GM21717 (cell line): ENCODE results near the gene SKI.
"Not testable (repeated sequence)": the region's sequence is repeated elsewhere in the genome, so short reads cannot be mapped to it uniquely, and the experiment has no call there.

ENCODE experiments used
- ATAC-seq: cut with Tn5 transposase; IDR thresholded peaks from one replicate; pipeline ENCODE4 v1.9.1; 2021; ENCODE audit warnings: mild to moderate bottlenecking, moderate library complexity; ENCODE audit not compliant: unreplicated experiment

Gene SKI

DNA sequence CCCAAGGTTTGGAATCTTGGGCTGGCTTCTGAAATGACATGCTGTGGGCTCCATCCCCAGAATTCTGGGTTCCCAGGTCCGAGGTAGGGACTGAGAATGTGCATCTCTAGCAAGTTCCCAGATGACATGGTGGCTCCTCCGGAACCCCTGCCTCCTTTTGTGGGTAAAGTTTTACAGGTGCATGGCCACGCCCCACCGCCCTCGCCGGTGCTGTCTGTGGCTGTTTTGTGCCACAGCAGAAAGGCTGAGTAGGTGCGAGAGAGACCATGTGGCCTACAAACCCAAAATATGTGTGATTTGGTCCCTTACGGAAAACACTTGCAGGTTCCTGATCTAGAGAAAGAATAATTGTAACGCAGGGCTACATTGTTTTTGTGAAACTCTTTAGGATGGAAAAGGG, 30.9 kb downstream of the SKI start:
- ATAC-seq: no peak

DNA sequence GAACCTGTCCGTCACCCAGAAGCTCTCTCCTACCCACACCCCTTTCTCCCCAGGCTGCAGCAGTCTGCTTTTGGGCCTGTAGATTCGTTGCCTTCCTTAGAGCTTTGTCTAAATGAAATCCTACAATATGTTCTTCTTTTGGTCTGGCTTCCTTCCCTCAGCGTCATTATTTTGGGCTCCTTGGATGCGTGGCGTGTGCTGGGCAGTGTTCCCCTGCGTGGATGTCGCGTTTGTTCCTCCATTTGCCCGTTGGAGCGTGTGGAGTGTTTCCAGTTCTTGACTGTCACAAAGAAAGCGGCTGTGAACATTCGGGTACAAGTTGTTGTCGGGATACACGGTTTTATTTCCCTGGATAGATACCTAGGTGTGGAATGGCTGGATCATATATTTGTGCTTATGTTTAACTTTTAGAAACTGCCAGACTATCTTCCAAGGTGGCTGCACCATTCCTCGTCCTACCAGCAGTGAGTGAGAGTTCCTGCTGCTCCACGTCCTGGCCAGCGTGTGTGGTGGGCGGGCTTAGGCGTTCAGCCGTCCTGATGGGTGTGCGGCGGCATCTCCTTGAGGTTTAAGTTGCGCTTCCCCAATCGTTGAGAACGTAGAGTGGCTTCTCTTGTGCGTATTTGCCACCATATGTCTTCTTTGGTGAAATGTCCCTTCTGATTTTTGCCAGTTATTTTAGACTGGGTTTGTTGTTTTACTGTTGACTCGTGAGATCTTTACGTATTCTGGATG, 31.7 kb downstream of the SKI start:
- no peak for ATAC-seq

DNA sequence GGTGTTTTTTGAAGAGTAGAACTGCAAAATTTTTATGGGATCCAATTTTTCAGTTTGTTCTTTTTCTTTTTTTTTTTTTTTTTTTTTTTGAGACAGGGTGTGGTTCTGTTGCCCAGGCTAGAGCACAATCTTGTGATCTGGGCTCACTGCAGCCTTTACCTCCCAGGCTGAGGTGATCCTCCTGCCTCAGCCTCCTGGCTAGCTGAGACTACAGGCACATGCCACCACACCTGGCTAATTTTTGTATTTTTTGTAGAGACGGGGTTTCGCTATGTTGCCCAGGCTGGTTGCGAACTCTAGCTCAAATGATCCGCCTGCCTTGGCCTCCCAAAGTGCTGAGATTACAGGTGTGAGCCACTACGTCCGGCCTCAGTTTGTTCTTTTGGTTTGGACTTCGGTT, 32.4 kb downstream of the SKI start:
- ATAC-seq: not testable (repeated sequence)

DNA sequence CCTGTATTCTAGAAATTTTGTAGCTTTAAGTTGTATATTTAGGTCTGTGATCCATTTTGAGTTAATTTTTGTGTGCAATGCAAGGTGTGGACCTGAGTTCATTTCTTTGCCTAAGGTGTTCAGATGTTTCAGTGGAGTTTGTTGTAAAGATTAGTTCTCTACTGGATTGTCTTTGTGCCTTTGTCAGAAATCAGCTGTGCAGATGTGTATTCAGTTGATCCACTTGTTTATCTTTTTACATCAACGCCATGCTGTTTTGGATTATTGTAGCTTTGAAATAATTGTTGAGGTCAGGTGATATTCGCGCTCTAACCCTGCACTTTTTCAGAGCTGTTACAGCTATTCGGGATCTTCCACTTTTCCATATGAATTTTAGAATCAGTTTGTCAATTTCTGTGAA, 32.8 kb downstream of the SKI start:
- ATAC-seq: no peak

DNA sequence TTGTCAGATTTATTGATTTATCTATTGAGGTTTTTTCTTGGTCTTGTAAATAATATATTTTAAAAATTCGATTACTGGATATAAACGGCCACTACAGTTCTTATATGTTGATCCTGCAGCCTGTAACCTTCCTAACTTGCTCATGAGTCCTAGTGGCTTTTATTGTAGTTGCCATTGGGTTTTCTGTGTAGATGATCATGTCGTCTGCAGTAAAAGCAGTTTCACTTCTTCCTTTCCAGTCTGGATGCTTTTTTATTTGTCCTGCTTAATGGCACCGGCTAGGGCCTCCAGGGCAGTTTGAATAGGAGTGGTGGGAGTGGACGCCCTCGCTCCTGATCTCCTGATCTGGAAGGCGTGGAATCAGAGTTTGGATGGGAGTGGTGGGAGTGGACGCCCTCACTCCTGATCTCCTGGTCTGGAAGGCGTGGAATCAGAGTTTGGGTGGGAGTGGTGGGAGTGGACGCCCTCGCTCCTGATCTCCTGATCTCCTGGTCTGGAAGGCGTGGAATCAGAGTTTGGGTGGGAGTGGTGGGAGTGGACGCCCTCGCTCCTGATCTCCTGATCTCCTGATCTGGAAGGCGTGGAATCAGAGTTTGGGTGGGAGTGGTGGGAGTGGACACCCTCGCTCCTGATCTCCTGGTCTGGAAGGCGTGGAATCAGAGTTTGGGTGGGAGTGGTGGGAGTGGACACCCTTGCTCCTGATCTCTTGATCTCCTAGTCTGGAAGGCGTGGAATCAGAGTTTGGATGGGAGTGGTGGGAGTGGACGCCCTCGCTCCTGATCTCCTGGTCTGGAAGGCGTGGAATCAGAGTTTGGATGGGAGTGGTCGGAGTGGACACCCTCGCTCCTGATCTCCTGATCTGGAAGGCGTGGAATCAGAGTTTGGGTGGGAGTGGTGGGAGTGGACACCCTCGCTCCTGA, 33.6 kb downstream of the SKI start:
- ATAC-seq: not testable (repeated sequence)

DNA sequence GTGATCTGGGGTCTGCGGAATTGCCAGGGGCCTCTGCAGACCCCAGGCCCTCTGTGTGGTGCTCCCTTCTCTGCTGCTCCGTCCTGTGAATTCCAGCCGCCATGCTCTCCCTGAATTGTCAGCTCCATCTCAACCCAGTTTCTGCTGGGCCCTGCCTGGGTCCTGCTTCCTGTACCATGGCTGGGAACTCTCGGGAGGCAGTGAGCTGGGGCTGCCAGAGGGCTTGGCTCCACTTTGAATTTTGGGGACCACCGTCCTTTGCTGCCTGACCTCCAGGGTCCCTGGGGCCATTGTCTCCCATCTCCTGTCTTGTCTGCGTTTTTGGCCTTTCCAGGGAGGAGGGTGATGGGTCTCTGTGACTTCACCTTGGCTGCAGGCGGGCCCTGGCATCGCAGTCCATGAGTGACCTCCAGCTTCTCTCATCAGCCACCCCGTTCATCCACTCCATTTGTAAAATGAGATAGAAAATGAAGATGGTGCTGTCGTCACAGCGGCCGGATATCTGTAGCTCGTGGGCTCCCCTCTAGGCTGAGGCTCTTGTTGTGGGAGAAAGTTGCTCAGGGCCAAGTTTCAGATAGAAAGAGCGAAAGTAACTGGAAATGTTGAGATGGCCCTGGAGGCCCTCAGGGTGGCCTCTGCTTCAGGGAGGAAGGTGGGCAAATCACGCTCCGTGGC, 38.3 kb downstream of the SKI start:
- no peak for ATAC-seq

DNA sequence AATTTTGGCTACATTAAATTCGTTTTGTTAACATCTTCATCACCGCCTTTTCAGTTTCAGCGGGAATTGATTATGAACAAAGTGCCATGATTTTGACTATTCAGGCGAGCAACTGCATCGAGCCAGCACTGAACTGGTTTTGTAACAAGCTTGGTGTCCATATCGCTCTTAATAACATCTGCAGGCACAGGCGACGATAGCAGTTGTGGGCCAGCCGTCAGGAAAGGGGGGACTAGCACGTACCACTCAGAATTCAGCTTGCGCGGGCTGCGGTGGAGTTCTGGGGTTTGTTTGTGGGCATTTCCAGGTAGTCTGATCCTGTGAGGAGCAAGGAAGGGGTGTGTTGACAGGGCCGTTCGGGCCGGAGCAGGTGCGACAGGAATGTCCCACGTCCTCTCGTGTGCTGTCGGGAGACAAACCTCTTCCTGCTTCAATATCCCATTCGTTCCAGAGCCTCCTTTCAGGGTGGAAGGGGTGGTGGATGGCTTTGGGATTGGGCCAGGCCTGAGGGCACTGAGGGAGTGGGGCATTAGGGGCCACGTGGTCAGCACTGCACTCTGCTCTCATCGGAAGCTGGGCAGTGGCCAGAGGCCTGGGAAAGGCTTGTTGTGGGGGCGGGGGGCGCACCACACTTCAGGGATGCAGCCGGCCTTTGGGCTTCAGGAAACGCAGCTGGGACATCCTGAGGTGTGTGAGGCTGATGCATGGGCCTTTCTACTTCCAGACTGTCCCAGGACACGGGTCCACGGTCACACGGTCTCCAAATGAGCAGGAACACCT, 39.1 kb downstream of the SKI start:
- no peak for ATAC-seq

DNA sequence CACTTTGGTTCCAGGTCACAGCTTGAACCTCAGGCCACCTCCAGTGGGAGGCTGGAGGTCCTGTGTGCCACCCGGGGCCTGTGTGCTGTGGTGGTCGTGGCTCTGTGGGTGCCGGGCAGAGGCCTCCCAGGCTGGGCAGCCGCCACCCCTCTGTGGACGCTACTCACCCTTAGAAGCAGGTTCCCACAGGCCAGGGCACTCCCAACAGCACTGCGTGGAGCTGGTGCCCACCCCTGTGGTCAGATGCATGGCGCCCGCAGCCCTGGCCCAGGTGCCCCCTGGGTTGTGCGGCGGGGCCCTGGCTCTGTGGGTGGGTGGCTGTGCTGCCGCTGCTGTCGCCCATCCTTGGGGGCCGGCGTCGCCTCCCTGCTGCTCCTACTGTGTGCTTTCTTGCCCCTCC, 39.7 kb downstream of the SKI start:
- ATAC-seq: no peak

DNA sequence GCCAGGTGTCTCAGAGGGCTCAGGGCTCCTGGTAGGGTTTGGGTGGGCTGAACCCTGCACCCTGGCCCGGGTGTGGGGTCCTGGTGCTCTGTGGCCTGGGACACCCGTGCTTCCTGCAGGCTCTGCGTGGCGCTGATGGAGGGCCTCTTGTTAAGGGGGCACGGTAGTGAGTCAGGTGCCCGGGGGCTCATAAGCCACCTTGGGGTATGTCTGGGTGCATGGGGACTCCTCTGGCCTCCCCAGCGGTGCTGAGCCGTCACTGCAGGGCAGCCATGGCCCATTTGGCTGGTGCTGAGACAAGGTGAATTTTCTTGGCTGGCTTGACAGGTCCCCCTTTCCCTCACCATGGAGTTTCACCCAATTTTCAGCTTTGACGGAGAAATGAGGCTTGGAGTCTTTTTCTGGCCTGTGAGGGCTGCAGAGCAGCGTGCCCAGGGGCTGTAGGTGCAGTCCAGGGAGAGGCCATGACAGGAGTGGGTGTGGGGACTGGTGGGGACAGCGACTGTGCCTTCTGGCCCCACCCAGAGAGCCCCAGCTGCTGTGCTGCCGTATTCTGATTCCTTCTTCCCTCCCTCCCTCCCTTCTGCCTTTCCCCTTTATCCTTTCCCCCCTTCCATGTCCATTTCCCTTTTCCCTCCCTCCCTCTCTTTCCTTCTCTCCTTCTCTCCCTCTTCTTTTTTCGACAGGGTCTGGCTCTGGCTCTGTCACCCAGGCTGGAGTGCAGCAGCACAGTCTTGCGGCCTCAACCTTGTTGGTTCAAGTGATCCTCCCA, 40.4 kb downstream of the SKI start:
- ATAC-seq: no peak

DNA sequence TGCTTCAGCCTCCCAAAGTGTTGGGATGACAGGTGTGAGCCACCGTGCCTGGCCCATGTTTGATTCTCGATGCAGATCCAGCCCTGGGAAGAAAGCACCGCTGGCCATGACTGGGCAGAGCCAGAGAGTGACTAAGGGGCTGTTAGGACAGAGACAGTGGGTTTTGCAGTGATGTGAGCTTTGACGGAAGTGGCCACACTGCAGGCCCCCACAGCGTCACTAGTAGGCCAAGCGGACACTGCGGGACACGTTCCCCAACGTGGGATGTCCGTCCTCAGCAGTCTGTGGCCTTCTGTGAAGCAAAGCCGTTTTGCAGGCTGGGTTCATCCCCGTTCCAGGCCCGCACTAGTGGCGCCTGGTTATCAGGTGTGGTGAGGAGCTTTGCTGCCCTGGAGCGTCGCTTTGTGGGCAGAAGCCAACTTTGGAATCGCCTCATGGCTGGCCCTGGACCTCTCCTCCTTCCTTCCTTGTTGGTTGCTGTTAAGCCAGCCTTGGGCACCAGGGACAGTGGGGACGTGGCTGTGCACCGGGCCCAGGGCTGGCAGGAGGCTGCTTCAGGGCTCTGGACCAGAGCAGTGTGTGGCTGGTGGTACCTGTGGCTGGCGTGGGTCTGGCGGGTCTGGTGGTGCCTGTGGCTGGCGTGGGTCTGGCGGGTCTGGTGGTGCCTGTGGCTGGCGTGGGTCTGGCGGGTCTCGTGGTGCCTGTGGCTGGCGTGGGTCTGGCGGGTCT, 41.2 kb downstream of the SKI start:
- ATAC-seq: no peak

DNA sequence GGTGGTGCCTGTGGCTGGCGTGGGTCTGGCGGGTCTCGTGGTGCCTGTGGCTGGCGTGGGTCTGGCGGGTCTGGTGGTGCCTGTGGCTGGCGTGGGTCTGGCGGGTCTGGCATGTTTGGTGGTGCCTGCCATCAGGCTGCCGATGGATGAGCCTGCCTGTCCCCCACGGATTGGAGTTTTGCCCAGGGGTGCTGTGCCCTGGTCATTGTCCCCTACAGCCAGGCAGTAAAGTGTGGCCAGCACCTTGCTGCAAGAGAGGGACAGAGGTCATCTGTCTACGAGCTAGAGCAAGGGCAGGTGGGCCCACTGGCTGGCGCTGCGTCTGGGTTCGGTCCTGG, 41.8 kb downstream of the SKI start:
- no peak for ATAC-seq

DNA sequence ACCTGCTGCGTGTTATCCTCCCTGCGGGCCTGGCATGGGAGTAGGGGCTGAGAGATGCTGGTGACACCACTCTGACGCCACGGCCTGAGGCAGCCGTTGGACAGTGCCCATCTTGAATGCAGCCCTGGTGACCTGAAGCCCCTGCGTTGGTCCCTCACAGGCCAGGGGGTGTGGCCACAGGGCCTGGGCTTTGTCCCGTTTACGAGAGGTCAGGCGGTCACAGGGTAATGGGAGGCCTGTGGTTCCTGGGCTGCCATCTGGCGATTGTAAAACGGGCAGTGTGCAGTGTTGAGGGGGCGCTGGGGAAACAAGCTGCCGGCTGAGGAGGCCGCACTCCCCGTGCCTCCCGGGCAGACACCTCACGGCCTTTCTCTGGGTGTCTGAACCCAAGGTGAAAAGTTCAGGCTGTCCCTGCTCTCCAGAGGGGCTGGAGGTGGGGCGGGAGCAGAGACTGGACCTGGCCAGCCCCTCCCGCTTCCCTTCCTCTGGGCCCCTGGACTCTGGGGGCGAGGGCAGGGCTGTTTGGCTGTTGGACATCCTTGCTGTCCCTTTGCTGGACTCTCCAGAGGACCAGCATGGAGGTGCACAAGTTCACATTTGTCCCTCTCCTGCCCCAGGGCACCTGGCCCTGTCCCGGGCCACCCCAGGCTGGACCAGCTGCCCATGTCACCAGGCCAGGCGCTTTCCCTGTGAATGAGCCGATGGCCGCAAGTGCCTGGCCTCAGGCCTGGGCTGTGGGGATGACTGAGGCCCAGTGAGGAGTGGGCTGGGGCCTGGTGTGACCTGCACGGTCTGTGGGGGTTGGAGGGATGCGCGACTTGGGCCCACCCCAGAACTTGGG, 42.4 kb downstream of the SKI start:
- no peak for ATAC-seq

DNA sequence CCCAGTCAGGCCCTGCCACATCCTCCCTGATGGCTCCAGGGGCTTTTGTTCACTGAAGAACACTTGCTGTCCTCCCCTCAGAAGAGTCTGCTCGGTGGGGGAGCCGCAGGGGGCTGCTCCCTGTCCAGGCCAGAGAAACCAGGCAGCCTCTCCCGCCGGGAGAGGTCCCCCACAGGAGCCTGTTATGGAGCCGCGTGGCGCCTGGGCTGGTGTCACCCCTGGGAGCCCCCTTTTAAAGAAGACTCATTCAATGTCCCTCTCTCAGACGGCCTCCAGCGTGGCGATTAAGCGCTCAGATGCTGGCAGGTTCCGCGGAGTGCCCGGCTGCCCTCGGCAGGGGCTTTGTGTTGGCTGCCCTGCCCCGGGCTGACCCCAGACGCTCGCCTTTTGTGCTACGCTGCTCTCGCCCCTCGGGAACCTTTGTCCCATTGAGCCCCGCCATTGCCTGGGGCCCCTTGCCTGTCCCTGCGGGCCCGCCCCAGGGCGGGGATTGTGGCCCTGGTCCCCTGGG, 43.1 kb downstream of the SKI start:
- ATAC-seq: no peak

DNA sequence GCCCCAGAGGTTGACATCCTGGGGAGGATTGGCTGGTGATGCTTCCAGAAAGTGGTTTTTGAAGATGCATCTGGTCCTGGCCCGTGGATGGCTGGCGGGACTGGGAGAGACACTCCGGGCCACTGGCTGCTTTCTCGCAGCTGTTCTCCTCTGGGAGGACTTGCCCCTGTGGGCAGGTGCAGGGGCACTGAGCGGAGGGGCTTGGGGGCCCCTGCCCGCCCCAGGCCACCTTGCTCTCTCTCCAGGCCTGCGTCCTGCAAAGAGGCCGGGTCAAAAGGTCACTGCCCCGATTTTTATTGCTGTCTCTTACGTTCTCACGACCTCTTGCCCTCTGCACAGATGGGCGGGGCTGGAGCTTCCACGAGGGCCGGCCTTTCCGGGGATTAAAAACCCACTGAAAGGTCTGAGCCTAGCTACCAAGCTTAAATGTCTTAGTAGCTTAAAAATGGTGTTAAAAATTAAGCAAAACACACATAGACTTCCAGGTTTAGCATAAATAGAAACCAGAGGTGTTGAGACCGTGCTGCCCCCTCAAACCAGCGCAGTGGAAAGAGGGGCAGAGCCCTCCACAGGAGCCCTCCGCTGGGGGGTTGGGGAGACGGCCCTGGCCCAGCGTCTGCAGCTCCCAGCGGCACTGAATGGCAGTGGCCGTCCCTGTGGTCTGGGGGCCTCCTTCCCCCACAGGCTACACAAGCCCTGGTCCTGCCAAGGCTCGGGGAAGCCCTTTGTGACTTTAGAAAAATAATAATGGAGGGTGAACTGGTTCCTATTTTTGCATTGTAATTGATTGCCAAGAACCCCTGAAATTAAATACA, 43.9 kb downstream of the SKI start:
- ATAC-seq: no peak

DNA sequence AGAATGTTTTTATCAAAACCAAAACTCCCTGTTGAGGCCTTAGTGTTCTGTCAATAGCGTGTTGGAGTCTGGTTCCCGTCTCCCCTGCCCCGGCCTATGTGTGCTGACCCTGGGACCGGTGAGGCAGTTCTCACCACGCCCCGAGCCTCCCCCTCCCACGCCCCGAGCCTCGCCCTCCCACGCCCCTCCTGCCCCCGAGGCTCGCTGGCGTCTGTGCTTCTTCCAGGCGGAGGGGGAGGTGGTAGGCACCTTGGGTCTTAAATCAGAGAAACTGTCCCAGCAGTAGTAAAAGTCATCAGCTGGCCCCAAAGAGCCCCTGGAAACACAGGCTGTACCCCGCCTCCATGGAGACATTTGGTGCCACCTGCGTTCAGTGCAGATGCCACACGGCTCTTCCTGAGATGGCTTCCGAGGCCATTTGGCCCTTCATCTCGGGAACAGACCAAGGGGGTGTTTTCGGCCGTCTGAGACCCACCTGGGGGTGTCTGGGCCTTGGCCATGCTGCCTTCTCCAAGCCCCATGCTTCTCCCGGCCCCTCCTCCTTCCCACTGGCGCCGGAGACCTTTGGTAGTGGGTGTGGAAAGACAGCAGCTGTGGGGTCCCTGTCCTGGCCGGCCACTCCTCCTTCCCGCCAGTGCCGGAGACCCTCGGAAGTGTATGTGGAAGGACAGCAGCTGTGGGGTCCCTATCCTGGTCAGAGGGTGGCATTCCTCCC, 44.7 kb downstream of the SKI start:
- ATAC-seq: no peak

DNA sequence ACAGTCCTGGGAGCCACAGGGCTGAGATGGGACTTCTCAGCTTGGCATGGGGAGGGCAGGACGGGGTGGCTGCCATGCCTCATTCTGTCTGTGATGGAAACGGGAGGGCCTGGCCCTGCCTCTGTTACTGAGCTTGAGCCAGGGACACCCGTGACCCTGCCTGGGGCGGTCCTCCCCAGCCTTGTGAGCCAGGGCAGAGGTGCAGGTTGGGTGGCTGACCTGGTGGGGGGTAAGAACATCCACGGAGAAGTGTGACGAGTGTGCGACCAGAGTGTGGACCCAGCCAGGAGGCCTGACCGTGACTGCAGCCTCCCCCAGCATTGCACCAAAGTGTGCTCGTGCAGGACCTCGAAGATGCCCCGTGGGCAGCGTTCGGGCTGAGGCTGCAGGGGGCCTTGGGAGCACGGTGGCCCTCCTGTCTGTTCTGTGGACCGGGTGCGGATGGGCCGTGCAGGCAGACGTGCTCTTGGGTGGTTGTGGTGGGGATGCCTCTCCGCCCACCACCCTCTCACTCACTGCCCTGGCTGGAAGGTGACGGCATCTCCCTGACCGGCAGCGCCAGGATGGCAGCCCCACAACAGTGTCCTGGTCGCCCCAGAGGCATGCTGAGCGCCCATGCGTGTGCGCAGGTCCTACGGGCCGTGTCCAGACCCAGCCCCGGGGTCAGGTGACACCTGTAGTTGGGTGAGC, 45.4 kb downstream of the SKI start:
- no peak for ATAC-seq
